UCSD-AML1 (cell line): ENCODE data around the gene HID1.

Experiments
- DNase-seq: peaks from one replicate; lab custom pipeline; 2025; ENCODE audit not compliant: unreplicated experiment; lab: John Stamatoyannopoulos, UW

The HID1 gene

GRCh38 chr17:74903034-74903433, 69.5 kb downstream of the HID1 start:
- no peak for DNase-seq

- DNase-seq, result no peak
Observed at GRCh38 chr17:74901353-74902135, 71.0 kb downstream of the HID1 start.
